ENCODE data around the gene CCDC157.

CCDC157 gene

GRCh38 chr22:30420347-30421125 is 63.7 kb downstream of the CCDC157 start:
- H3K27ac ChIP-seq = peak overlapping the region; percentile 98
- TF ChIP-seq CTCF (IDR thresholded peaks at IDR 0.05) (no peak), ZFX (IDR thresholded peaks at IDR 0.05; ENCODE audit: borderline replicate concordance) (no peak)

DNA sequence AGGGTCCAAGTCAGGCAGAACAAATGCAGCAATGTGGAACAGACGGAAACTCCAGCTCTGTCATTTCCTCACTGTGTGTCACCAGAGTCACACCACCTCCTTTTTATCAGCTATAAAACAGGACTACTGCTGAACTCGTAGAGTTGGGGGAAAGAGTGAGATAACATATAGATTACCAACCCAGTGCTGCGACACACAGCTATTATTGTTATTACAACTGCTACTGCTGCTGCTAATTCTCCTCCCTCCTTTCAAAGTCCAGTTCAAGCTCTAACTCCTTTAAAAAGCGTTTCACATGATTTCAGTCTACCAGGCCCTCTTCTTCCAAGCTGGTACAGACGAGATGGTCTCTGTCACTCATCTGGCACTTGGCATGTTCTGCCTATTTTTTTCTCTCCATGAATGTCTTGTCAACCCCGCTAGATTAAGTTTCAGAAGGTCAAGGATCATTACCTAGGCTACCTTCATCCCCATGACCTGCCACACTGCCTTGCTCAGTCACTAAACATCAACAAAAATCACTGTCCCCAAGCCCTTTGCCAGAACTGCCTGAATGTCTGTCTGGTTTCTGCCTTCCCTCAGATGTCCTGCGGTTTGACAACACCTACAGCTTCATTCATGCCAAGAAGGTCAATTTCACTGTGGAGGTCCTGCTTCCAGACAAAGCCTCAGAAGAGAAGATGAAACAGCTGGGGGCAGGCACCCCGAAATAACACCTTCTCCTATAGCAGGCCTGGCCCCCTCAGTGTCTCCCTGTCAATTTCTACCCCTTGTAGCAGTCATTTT is 65.1 kb downstream of the CCDC157 start:
- TF ChIP-seq CTCF (IDR thresholded peaks at IDR 0.05) = no peak
- no peak for TF ChIP-seq ZFX (IDR thresholded peaks at IDR 0.05; ENCODE audit: borderline replicate concordance)
- peak overlapping the region; percentile 98 for H3K27ac ChIP-seq

DNA sequence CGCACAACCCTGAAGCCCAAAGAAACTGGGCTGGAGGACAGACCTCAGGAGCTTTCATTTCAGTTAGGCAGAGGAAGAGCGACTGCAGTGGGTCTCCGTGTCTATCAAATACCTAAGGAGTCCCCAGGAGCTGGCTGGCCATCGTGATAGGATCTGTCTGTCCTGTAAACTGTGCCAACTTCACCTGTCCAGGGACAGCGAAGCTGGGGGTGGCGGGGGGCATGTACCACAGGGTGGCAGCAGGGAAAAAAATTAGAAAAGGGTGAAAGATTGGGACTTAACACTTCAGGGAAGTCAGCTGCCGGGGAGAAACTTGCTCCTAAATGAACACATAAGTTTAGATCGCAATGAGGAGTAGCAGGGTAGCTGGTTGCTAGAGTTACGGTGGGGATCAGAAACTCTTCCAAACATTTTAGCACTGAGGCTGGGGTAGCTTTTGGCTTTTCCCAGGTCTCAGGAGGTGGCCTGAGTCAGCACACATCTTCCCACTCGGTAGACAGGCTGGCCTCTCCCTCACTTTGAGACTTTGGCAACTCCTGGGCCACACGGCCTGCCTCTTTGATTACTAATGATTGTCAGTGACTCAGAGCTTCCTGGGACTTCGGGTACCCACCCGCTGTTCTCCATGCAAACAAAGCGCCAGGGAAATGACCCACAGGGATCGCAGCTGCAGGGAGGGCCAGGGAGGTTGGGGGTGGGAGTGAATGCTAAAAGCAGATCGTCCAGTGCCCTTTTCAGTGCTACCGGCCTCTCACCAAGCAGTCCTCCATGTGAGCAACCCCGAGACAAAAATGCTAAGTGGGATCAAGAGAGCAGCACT is 65.9 kb downstream of the CCDC157 start:
- H3K27ac ChIP-seq = peak overlapping the region; percentile 98
- TF ChIP-seq CTCF (IDR thresholded peaks at IDR 0.05) = no peak
- no peak for TF ChIP-seq ZFX (IDR thresholded peaks at IDR 0.05; ENCODE audit: borderline replicate concordance)

GRCh38 chr22:30423301-30423958 is 66.6 kb downstream of the CCDC157 start:
- peak overlapping the region; percentile 98 for H3K27ac ChIP-seq
- TF ChIP-seq ZFX (IDR thresholded peaks at IDR 0.05; ENCODE audit: borderline replicate concordance) (no peak), CTCF (IDR thresholded peaks at IDR 0.05) (no peak)

GRCh38 chr22:30423959-30424533 is 67.2 kb downstream of the CCDC157 start:
- no peak for TF ChIP-seq CTCF (IDR thresholded peaks at IDR 0.05)
- no peak for TF ChIP-seq ZFX (IDR thresholded peaks at IDR 0.05; ENCODE audit: borderline replicate concordance)
- H3K27ac ChIP-seq = peak overlapping the region; percentile 98

DNA sequence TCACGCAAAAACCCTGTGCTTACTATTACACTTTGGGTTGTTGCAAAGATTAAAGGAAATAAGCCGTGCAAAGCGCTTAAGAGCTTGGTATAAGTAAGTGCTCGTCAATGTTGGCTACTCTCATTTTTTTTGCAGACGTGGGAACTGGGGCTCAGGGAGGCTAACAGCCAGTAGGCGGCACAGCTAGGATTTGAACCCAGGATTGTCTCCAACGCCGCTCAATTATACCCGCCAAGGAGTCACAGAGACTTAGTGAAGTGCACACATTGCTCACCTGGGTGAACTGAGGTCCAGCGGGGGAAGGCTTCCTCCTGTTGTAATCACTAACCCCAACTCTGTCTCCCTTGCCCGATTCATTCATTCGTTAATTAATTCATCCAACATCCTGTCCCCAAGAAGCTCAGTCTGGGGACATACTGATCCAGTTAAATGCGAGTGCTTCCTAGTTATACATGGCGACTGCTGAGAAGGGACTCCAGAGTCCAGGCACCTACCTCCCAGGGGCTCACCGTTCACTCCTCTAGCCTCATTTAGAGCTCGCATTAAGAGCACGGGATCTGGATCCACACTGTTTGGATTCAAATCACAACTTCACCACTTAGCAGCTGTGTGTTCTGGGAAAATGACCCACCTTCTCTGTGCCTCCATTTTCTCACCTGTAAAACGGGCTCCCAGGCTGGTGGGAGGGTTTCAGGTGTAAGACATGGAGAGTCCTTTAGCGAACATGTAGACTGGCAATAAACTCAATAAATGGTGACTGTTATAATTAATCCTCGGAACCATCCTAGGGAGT is 67.9 kb downstream of the CCDC157 start:
- TF ChIP-seq ZFX (IDR thresholded peaks at IDR 0.05; ENCODE audit: borderline replicate concordance) = no peak
- no peak for TF ChIP-seq CTCF (IDR thresholded peaks at IDR 0.05)
- peak overlapping the region; percentile 98 for H3K27ac ChIP-seq
